ENCODE measurements around the gene USP30. TPM values are rescaled to one million over a fixed set of nuclear protein-coding genes. Genes with fewer than 3 reads are reported as not detected.
A peak's percentile ranks its signal among the peaks of the same experiment; 100 is the strongest.

USP30 gene
- total RNA-seq, 1 donor = 10.1 TPM

DNA sequence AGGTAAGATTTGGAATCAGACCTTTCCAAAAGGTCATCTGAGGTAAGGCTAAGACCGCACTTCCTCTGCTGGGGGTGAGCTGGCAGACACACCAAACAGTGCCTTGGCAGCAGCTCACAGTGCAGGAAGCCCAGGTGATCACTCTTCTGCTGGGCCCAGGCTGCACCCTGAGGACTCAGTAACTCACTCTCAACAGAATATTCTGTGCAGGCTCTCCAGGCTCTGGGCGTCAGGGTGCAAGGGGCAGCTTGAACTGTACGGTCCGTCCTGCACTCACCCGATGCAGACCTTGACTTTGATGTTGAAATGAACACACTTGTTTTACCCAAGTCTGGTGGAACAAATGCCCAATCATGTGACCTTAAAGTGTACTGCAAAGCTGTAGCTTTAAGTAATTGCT, 34.9 kb downstream of the USP30 start:
- peaks cover 6% of the 10 kb centered on the region for H3K4me1 ChIP-seq (ENCODE audit: insufficient read depth, low read length)
- H3K9me3 ChIP-seq (ENCODE audit: low read depth, low read length) = no peaks in the 10 kb centered on the region
- DNase-seq (ENCODE audit: insufficient read length, low spot score, missing footprints) = no peak
- H3K79me2 ChIP-seq (ENCODE audit: insufficient read depth, low read length) = peaks cover 7% of the 10 kb centered on the region
- peaks cover 50% of the 10 kb centered on the region for H3K36me3 ChIP-seq (ENCODE audit: insufficient read depth, low read length)
- H3K27ac ChIP-seq (ENCODE audit: low read depth, low read length) = no peak overlapping the region
- H4K20me1 ChIP-seq (ENCODE audit: insufficient read depth, low read length) = peaks cover 2% of the 10 kb centered on the region
- no peaks in the 10 kb centered on the region for H3K27me3 ChIP-seq (ENCODE audit: insufficient read depth, low read length)
- H3K4me3 ChIP-seq (ENCODE audit: insufficient read depth, low read length) = no peak overlapping the region
- no peak overlapping the region for H2AFZ ChIP-seq (ENCODE audit: low read length)
- no peak overlapping the region for H3K4me2 ChIP-seq (ENCODE audit: insufficient read depth, low read length)
- TF ChIP-seq, protein P1, sequence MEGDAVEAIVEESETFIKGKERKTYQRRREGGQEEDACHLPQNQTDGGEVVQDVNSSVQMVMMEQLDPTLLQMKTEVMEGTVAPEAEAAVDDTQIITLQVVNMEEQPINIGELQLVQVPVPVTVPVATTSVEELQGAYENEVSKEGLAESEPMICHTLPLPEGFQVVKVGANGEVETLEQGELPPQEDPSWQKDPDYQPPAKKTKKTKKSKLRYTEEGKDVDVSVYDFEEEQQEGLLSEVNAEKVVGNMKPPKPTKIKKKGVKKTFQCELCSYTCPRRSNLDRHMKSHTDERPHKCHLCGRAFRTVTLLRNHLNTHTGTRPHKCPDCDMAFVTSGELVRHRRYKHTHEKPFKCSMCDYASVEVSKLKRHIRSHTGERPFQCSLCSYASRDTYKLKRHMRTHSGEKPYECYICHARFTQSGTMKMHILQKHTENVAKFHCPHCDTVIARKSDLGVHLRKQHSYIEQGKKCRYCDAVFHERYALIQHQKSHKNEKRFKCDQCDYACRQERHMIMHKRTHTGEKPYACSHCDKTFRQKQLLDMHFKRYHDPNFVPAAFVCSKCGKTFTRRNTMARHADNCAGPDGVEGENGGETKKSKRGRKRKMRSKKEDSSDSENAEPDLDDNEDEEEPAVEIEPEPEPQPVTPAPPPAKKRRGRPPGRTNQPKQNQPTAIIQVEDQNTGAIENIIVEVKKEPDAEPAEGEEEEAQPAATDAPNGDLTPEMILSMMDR (IDR thresholded peaks at IDR 0.05; ENCODE audit: extremely low read depth, low read depth, low read length) = no peak

DNA sequence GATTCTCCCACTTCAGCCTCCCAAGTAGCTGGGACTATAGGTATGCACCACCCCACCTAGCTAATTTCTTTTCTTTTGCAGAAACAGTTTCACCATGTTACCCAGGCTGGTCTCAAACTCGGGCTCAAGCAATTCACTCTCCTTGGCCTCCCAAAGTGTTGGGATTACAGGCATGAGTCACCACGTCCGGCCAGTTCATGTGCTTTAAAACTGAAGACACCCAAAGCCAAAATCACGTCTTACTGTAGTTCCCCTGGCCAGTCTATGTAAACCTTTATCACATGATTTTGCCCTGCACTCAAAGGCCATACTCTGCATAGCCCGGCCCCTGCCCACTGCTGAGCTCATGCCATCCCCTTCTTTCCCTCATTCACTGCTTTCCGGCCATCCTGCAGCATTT, 36.4 kb downstream of the USP30 start:
- Histone ChIP-seq H3K4me3 (ENCODE audit: insufficient read depth, low read length) (no peak overlapping the region), H3K36me3 (ENCODE audit: insufficient read depth, low read length) (peaks cover 38% of the 10 kb centered on the region), H2AFZ (ENCODE audit: low read length) (no peak overlapping the region), H3K4me1 (ENCODE audit: insufficient read depth, low read length) (peaks cover 16% of the 10 kb centered on the region), H3K79me2 (ENCODE audit: insufficient read depth, low read length) (peaks cover 15% of the 10 kb centered on the region), H3K27me3 (ENCODE audit: insufficient read depth, low read length) (no peaks in the 10 kb centered on the region), H3K4me2 (ENCODE audit: insufficient read depth, low read length) (no peak overlapping the region), H3K9me3 (ENCODE audit: low read depth, low read length) (no peaks in the 10 kb centered on the region), H4K20me1 (ENCODE audit: insufficient read depth, low read length) (peaks cover 2% of the 10 kb centered on the region), H3K27ac (ENCODE audit: low read depth, low read length) (no peak overlapping the region)
- no peak for DNase-seq (ENCODE audit: insufficient read length, low spot score, missing footprints)
- TF ChIP-seq, protein P1 (IDR thresholded peaks at IDR 0.05; ENCODE audit: extremely low read depth, low read depth, low read length) = no peak

DNA sequence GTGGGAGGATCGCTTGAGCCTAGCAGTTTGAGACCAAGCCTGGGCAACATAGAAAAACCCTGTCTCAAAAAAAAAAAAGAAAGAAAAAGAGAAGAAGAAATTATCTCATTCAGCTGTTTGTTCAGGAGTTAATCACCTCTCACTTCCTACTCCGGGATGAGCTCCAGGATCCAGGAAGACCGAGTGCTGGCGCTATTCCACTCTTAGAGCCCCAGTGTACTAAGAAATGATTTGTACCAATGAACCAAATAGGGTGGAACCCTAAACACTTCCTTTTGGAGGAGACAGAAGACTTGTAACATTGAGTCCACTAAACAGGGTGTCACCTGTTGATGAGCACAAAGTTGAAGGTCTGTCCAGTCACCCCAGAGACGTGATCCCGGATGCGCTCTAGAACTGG, 37.3 kb downstream of the USP30 start:
- Histone ChIP-seq H3K27ac (ENCODE audit: low read depth, low read length) (no peak overlapping the region), H3K4me2 (ENCODE audit: insufficient read depth, low read length) (no peak overlapping the region), H3K27me3 (ENCODE audit: insufficient read depth, low read length) (no peaks in the 10 kb centered on the region), H2AFZ (ENCODE audit: low read length) (no peak overlapping the region), H3K9me3 (ENCODE audit: low read depth, low read length) (no peaks in the 10 kb centered on the region), H3K36me3 (ENCODE audit: insufficient read depth, low read length) (peaks cover 38% of the 10 kb centered on the region), H4K20me1 (ENCODE audit: insufficient read depth, low read length) (peaks cover 2% of the 10 kb centered on the region), H3K79me2 (ENCODE audit: insufficient read depth, low read length) (peaks cover 15% of the 10 kb centered on the region), H3K4me1 (ENCODE audit: insufficient read depth, low read length) (peaks cover 16% of the 10 kb centered on the region), H3K4me3 (ENCODE audit: insufficient read depth, low read length) (no peak overlapping the region)
- no peak for DNase-seq (ENCODE audit: insufficient read length, low spot score, missing footprints)
- TF ChIP-seq, protein P1 (IDR thresholded peaks at IDR 0.05; ENCODE audit: extremely low read depth, low read depth, low read length) = no peak

DNA sequence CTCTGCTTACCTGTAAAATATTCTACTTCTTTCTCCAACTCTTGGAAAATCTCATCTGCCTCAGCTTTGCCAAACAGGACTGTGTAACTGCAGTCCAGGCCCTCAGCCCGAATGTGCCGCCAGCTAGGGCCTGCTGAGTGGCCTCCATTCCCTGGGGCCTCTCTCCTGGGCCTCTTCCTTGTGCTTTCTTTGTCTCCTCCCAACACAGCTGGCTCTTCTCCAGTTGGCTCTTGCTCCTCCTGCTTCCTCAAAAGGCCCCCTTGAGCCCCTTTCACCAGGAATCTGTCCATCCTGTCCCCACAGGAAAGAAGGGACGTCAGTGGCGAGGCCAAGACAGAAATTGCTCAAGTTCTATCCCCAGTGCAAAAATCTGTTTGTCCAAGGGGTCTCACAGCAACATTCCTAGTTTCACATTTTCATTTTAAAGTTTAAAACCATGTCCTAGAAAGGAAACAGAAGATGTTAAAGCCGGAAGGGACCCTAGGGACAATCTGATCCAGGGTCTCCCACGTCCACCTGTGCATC, 40.2 kb downstream of the USP30 start:
- Histone ChIP-seq H3K4me2 (ENCODE audit: insufficient read depth, low read length) (peak overlapping the region; percentile 97), H4K20me1 (ENCODE audit: insufficient read depth, low read length) (peaks cover 2% of the 10 kb centered on the region), H3K27me3 (ENCODE audit: insufficient read depth, low read length) (no peaks in the 10 kb centered on the region), H3K36me3 (ENCODE audit: insufficient read depth, low read length) (peaks cover 20% of the 10 kb centered on the region), H3K4me1 (ENCODE audit: insufficient read depth, low read length) (peaks cover 16% of the 10 kb centered on the region), H3K79me2 (ENCODE audit: insufficient read depth, low read length) (peaks cover 15% of the 10 kb centered on the region), H2AFZ (ENCODE audit: low read length) (peak overlapping the region; percentile 90), H3K27ac (ENCODE audit: low read depth, low read length) (peak overlapping the region; percentile 88), H3K4me3 (ENCODE audit: insufficient read depth, low read length) (peak overlapping the region; percentile 77), H3K9me3 (ENCODE audit: low read depth, low read length) (no peaks in the 10 kb centered on the region)
- DNase-seq (ENCODE audit: insufficient read length, low spot score, missing footprints) = no peak
- TF ChIP-seq, protein P1 (IDR thresholded peaks at IDR 0.05; ENCODE audit: extremely low read depth, low read depth, low read length) = no peak

Data from osteoblast (primary cell).